GM23338 (cell line): ENCODE data around the gene PPP6R3. TPM values are rescaled to one million over a fixed set of nuclear protein-coding genes. Genes with fewer than 3 reads are reported as not detected.

Source experiments
- ATAC-seq: fragments of 200-7000 bp; cut with Tn5 transposase; 3 replicates; pipeline ENCODE4 v1.9.1; 2020
- DNase-seq: peaks from one replicate; pipeline ENCODE4 v3.0.0-alpha.2; 2015; ENCODE audit warnings: low spot score
- H2AFZ ChIP-seq: fragments of 200-600 bp; sonication (generic); 2 replicates; pipeline ENCODE4 v1.8.0; 2016; ENCODE audit warnings: antibody characterized with exemption, mild to moderate bottlenecking, moderate library complexity
- H3F3A ChIP-seq: fragments of 200-600 bp; sonication (generic); replicated peaks from 2 replicates; pipeline ENCODE4 v1.8.0; 2017; ENCODE audit warnings: antibody characterized with exemption, mixed run types, low read depth
- H3K27ac ChIP-seq: fragments of 200-600 bp; sonication (generic); 2 replicates; pipeline ENCODE4 v1.6.1; 2016; ENCODE audit warnings: low read depth
- H3K27me3 ChIP-seq: fragments of 200-600 bp; sonication (generic); 2 replicates; pipeline ENCODE4 v1.8.0; 2016; ENCODE audit warnings: mild to moderate bottlenecking, mixed run types, moderate library complexity; ENCODE audit not compliant: insufficient read depth
- H3K36me3 ChIP-seq: fragments of 200-600 bp; sonication (generic); 2 replicates; pipeline ENCODE4 v1.8.0; 2016; ENCODE audit warnings: mild to moderate bottlenecking; ENCODE audit not compliant: insufficient read depth
- H3K4me1 ChIP-seq: fragments of 200-600 bp; sonication (generic); 2 replicates; pipeline ENCODE4 v1.8.0; 2016; ENCODE audit warnings: mild to moderate bottlenecking, moderate library complexity; ENCODE audit not compliant: insufficient read depth
- H3K4me2 ChIP-seq: fragments of 200-600 bp; sonication (generic); 2 replicates; pipeline ENCODE4 v1.7.1; 2017; ENCODE audit warnings: mixed run types
- H3K4me3 ChIP-seq: fragments of 200-600 bp; sonication (generic); 2 replicates; pipeline ENCODE4 v1.6.1; 2016; ENCODE audit warnings: mixed run types
- H3K79me2 ChIP-seq: fragments of 200-600 bp; sonication (generic); replicated peaks from 2 replicates; pipeline ENCODE4 v1.8.0; 2017; ENCODE audit warnings: mild to moderate bottlenecking; ENCODE audit not compliant: insufficient read depth
- H3K9me2 ChIP-seq: fragments of 200-600 bp; sonication (generic); 2 replicates; pipeline ENCODE4 v1.8.0; 2017; ENCODE audit not compliant: insufficient read depth
- H4K20me1 ChIP-seq: fragments of 200-600 bp; sonication (generic); replicated peaks from 2 replicates; pipeline ENCODE4 v1.8.0; 2017; ENCODE audit warnings: mild to moderate bottlenecking; ENCODE audit not compliant: insufficient read depth
- H3K27ac Mint-ChIP-seq: 2 replicates; pipeline ENCODE4 v1.8.0; 2020; ENCODE audit warnings: inconsistent platforms, mild to moderate bottlenecking, moderate library complexity, mixed read lengths
- H3K27me3 Mint-ChIP-seq: 3 replicates; pipeline ENCODE4 v1.8.0; 2022; ENCODE audit warnings: low read depth, mild to moderate bottlenecking, moderate library complexity, mixed read lengths, inconsistent platforms; ENCODE audit not compliant: insufficient read depth, poor library complexity
- H3K36me3 Mint-ChIP-seq: 3 replicates; pipeline ENCODE4 v1.8.0; 2021; ENCODE audit warnings: low read depth, mild to moderate bottlenecking, inconsistent platforms, moderate library complexity, mixed read lengths
- H3K4me1 Mint-ChIP-seq: 3 replicates; pipeline ENCODE4 v1.8.0; 2020; ENCODE audit warnings: mild to moderate bottlenecking, inconsistent platforms, mixed read lengths
- H3K4me3 Mint-ChIP-seq: 3 replicates; pipeline ENCODE4 v1.8.0; 2021; ENCODE audit warnings: moderate library complexity, mild to moderate bottlenecking, inconsistent platforms, mixed read lengths
- H3K9me3 Mint-ChIP-seq: 3 replicates; pipeline ENCODE4 v1.8.0; 2020; ENCODE audit warnings: moderate library complexity, mild to moderate bottlenecking, inconsistent platforms, mixed read lengths
- CREB1 ChIP-seq: fragments of 250-450 bp; sonication (Bioruptor Pico); IDR thresholded peaks from 2 replicates; pipeline ENCODE4 v1.5.0; 2020; ENCODE audit warnings: low read depth, mild to moderate bottlenecking, moderate library complexity
- POLR2AphosphoS5 ChIP-seq: IDR thresholded peaks from 2 replicates; pipeline ENCODE4 v1.6.1; 2016; ENCODE audit warnings: antibody characterized with exemption, low read depth
- ZNF331 ChIP-seq: fragments of 250-450 bp; sonication (Bioruptor Pico); IDR thresholded peaks from 2 replicates; pipeline ENCODE4 v1.5.0; 2020; ENCODE audit warnings: low read depth, mild to moderate bottlenecking, moderate library complexity
- polyA plus RNA-seq: library from polyadenylated mRNA; unstranded; fragments of >200 nt; fragmentation: Nextera tagmentation; extraction: Ambion mirVana; gene quantifications from 2 replicates; pipeline ENCODE4 v1.2.1, GENCODE V29; 2016
- total RNA-seq: library from RNA; depleted of rRNA; stranded (reverse); fragments of >200 nt; shearing (Covaris generic); gene quantifications from 2 replicates; pipeline ENCODE4 v1.2.3, GENCODE V29; 2014
- TF ChIP-seq, protein P1 (sequence below): fragments of 250-450 bp; sonication (Bioruptor Pico); IDR thresholded peaks from 2 replicates; pipeline ENCODE4 v1.5.0; 2020; ENCODE audit warnings: mild to moderate bottlenecking, moderate library complexity
- TF ChIP-seq, protein P2 (sequence below), 2 experiments: fragments of 200-600 bp in 1 of 2; sonication (generic) in 1 of 2; conservative IDR thresholded peaks; 2 replicates each; pipeline versions ENCODE4 v1.5.1 to v1.6.1; 2016 to 2017; ENCODE audit warnings: antibody characterized with exemption in 2 of 2, low read depth in 2 of 2, mild to moderate bottlenecking in 2 of 2, moderate library complexity in 1 of 2

Gene PPP6R3
- total and polyA plus RNA-seq, 2 experiments from 2014 or later: 170 to 268 TPM

DNA sequence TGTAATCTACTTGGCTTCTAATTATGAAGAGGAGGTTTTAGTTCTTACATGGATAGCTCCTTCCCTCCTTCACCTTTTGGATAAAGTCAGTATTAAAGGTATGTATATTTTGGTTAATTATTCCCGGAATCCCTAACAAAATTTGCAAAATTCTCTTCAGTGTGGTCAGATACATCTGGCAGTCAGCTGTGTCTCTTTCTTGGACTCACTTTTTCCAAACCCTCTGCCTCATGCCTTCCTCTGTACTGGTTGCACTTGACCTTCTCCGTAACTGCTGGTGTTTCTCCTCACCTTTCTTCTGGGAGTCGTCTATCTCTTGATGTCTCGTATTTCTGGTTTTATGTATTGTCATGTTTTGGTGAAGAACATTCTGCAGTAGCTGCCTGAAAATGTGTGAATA is 62.5 kb downstream of the PPP6R3 start (continued):
- TF ChIP-seq, protein P1, sequence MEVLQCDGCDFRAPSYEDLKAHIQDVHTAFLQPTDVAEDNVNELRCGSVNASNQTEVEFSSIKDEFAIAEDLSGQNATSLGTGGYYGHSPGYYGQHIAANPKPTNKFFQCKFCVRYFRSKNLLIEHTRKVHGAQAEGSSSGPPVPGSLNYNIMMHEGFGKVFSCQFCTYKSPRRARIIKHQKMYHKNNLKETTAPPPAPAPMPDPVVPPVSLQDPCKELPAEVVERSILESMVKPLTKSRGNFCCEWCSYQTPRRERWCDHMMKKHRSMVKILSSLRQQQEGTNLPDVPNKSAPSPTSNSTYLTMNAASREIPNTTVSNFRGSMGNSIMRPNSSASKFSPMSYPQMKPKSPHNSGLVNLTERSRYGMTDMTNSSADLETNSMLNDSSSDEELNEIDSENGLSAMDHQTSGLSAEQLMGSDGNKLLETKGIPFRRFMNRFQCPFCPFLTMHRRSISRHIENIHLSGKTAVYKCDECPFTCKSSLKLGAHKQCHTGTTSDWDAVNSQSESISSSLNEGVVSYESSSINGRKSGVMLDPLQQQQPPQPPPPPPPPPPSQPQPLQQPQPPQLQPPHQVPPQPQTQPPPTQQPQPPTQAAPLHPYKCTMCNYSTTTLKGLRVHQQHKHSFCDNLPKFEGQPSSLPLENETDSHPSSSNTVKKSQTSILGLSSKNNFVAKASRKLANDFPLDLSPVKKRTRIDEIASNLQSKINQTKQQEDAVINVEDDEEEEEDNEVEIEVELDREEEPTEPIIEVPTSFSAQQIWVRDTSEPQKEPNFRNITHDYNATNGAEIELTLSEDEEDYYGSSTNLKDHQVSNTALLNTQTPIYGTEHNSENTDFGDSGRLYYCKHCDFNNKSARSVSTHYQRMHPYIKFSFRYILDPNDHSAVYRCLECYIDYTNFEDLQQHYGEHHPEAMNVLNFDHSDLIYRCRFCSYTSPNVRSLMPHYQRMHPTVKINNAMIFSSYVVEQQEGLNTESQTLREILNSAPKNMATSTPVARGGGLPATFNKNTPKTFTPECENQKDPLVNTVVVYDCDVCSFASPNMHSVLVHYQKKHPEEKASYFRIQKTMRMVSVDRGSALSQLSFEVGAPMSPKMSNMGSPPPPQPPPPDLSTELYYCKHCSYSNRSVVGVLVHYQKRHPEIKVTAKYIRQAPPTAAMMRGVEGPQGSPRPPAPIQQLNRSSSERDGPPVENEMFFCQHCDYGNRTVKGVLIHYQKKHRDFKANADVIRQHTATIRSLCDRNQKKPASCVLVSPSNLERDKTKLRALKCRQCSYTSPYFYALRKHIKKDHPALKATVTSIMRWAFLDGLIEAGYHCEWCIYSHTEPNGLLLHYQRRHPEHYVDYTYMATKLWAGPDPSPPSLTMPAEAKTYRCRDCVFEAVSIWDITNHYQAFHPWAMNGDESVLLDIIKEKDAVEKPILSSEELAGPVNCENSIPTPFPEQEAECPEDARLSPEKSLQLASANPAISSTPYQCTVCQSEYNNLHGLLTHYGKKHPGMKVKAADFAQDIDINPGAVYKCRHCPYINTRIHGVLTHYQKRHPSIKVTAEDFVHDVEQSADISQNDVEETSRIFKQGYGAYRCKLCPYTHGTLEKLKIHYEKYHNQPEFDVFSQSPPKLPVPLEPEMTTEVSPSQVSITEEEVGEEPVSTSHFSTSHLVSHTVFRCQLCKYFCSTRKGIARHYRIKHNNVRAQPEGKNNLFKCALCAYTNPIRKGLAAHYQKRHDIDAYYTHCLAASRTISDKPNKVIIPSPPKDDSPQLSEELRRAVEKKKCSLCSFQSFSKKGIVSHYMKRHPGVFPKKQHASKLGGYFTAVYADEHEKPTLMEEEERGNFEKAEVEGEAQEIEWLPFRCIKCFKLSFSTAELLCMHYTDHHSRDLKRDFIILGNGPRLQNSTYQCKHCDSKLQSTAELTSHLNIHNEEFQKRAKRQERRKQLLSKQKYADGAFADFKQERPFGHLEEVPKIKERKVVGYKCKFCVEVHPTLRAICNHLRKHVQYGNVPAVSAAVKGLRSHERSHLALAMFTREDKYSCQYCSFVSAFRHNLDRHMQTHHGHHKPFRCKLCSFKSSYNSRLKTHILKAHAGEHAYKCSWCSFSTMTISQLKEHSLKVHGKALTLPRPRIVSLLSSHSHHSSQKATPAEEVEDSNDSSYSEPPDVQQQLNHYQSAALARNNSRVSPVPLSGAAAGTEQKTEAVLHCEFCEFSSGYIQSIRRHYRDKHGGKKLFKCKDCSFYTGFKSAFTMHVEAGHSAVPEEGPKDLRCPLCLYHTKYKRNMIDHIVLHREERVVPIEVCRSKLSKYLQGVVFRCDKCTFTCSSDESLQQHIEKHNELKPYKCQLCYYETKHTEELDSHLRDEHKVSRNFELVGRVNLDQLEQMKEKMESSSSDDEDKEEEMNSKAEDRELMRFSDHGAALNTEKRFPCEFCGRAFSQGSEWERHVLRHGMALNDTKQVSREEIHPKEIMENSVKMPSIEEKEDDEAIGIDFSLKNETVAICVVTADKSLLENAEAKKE (CRISPR knock-in tag): no peak
- no peak for TF ChIP-seq POLR2AphosphoS5

DNA sequence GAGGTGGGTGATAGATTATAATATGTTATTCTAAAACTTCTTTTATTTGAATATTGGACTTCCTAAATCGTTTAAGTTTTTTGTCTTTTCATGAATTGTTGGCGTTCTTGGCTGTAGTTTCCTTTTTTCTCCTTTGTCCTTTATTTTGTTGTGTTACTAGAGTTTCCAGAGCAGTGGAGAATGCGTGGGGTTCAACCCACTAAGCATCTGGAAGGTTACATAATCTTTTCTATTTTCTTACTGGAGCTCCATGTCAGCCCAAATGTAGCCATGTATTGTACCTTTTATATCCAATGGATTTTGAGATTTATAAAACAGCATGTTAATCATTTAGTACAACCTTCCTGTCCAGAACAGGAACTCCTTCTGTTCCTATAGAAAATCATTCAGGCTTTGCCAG is 63.2 kb downstream of the PPP6R3 start:
- peaks cover 75% of the 10 kb centered on the region for H3K36me3 Mint-ChIP-seq
- H3K4me3 Mint-ChIP-seq: no peak overlapping the region
- TF ChIP-seq, protein P2, sequence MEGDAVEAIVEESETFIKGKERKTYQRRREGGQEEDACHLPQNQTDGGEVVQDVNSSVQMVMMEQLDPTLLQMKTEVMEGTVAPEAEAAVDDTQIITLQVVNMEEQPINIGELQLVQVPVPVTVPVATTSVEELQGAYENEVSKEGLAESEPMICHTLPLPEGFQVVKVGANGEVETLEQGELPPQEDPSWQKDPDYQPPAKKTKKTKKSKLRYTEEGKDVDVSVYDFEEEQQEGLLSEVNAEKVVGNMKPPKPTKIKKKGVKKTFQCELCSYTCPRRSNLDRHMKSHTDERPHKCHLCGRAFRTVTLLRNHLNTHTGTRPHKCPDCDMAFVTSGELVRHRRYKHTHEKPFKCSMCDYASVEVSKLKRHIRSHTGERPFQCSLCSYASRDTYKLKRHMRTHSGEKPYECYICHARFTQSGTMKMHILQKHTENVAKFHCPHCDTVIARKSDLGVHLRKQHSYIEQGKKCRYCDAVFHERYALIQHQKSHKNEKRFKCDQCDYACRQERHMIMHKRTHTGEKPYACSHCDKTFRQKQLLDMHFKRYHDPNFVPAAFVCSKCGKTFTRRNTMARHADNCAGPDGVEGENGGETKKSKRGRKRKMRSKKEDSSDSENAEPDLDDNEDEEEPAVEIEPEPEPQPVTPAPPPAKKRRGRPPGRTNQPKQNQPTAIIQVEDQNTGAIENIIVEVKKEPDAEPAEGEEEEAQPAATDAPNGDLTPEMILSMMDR (conservative IDR thresholded peaks at IDR 0.05; ENCODE audit: low read depth in 2 of 2): no peak
- TF ChIP-seq ZNF331 (CRISPR knock-in tag): no peak
- TF ChIP-seq CREB1 (CRISPR knock-in tag): no peak
- TF ChIP-seq, protein P1 (CRISPR knock-in tag): no peak

More for the DNA sequence above, 63.2 kb downstream of the PPP6R3 start:
- Histone ChIP-seq H2AFZ (no peak overlapping the region), H3K27me3 (no peaks in the 10 kb centered on the region), H4K20me1 (peaks cover 49% of the 10 kb centered on the region), H3K27ac (no peak overlapping the region; the same call in 1 of the 2 replicates), H3K36me3 (peaks cover 13% of the 10 kb centered on the region), H3K9me2 (no peaks in the 10 kb centered on the region), H3K4me2 (no peak overlapping the region), H3K4me3 (no peak overlapping the region), H3F3A (no peaks in the 10 kb centered on the region), H3K79me2 (peaks cover 98% of the 10 kb centered on the region), H3K4me1 (peaks cover 5% of the 10 kb centered on the region; the same call in 1 of the 2 replicates)
- H3K27me3 Mint-ChIP-seq: no peaks in the 10 kb centered on the region
- H3K4me1 Mint-ChIP-seq: peaks cover 38% of the 10 kb centered on the region
- no peak overlapping the region for H3K27ac Mint-ChIP-seq
- ATAC-seq (no peak), DNase-seq (no peak)
- no peaks in the 10 kb centered on the region for H3K9me3 Mint-ChIP-seq
